ENCODE data around the gene CYP4Z1. TPM values are rescaled to one million over a fixed set of nuclear protein-coding genes. Genes with fewer than 3 reads are reported as not detected.
"Not testable (repeated sequence)": the region's sequence is repeated elsewhere in the genome, so short reads cannot be mapped to it uniquely, and the experiment has no call there.

Gene CYP4Z1
- total and polyA plus RNA-seq, 3 experiments from 2014 or later, result not detected

- H3K4me3 ChIP-seq (ENCODE audit: low read length), result no peak overlapping the region
- H3K9me3 ChIP-seq (ENCODE audit: low read length), result no peaks in the 10 kb centered on the region
- ChIA-PET CTCF (no interaction called here), POLR2A (no interaction called here)
- Mint-ChIP-seq H3K4me1 (no peaks in the 10 kb centered on the region), H3K36me3 (no peaks in the 10 kb centered on the region), H3K27ac (no peak overlapping the region), H3K27me3 (peaks cover 5 to 13% of the 10 kb centered on the region in 2 donors), H3K4me3 (no peak overlapping the region), H3K9me3 (no peaks in the 10 kb centered on the region)
- H3K4me1 ChIP-seq (ENCODE audit: insufficient read depth, low read length), result no peaks in the 10 kb centered on the region
- no peaks in the 10 kb centered on the region for H3K36me3 ChIP-seq (ENCODE audit: insufficient read depth, low read length)
- H3K27ac ChIP-seq (ENCODE audit: low read depth, low read length), result no peak overlapping the region
- DNase-seq, result no peak
- H3K27me3 ChIP-seq (ENCODE audit: insufficient read depth, low read length, poor library complexity, severe bottlenecking), result no peaks in the 10 kb centered on the region
Measured at GRCh38 chr1:47036764-47037163, 30.3 kb upstream of the CYP4Z1 start.

- ChIA-PET CTCF (no interaction called here), POLR2A (no interaction called here)
- H3K4me1 Mint-ChIP-seq, result peaks cover 0 to 9% (median 0%) of the 10 kb centered on the region in 3 donors
- Histone ChIP-seq H3K4me3 (ENCODE audit: low read length) (no peak overlapping the region), H3K36me3 (ENCODE audit: insufficient read depth, low read length) (no peaks in the 10 kb centered on the region), H3K9me3 (ENCODE audit: low read length) (no peaks in the 10 kb centered on the region), H3K4me1 (ENCODE audit: insufficient read depth, low read length) (no peaks in the 10 kb centered on the region), H3K27ac (ENCODE audit: low read depth, low read length) (no peak overlapping the region), H3K27me3 (ENCODE audit: insufficient read depth, low read length, poor library complexity, severe bottlenecking) (no peaks in the 10 kb centered on the region)
- H3K27me3 Mint-ChIP-seq, result peaks cover 12 to 45% of the 10 kb centered on the region in 2 donors
- H3K4me3 Mint-ChIP-seq, result no peak overlapping the region
- no peak overlapping the region for H3K27ac Mint-ChIP-seq
- DNase-seq, result no peak
- no peaks in the 10 kb centered on the region for H3K36me3 Mint-ChIP-seq
- H3K9me3 Mint-ChIP-seq, result peaks cover 4 to 23% (median 15%) of the 10 kb centered on the region in 5 donors
Measured at GRCh38 chr1:47059376-47059775, 7.7 kb upstream of the CYP4Z1 start.

DNA sequence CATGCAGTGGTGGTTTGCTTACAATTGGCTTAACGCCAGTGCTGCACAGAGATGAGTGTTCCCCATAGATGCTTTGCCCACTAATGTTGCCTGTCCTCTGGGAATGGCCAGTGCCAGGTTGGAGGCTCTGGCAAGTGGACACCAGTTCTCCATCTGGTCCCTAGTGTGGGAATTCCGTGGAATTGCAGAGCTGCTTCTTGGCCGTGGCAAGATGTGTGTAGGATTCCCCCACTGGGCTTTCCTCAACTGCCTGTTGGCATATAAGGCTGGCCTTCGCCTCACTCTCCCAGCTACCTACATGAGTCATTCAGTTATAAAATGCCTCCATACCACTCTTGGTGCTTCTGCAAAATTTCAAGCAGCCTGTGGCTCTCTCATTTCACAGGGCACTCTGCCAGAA is 2.0 kb downstream of the CYP4Z1 start:
- POLR2A ChIA-PET; CTCF ChIA-PET; H3K4me3 Mint-ChIP-seq; H3K4me3 ChIP-seq (ENCODE audit: low read length); DNase-seq; H3K4me1 Mint-ChIP-seq; H3K36me3 ChIP-seq (ENCODE audit: insufficient read depth, low read length); H3K36me3 Mint-ChIP-seq; H3K27ac Mint-ChIP-seq; H3K9me3 ChIP-seq (ENCODE audit: low read length); H3K4me1 ChIP-seq (ENCODE audit: insufficient read depth, low read length); H3K9me3 Mint-ChIP-seq; H3K27me3 ChIP-seq (ENCODE audit: insufficient read depth, low read length, poor library complexity, severe bottlenecking); H3K27ac ChIP-seq (ENCODE audit: low read depth, low read length): not testable (repeated sequence)
- peaks cover 9 to 10% of the 10 kb centered on the region in 2 donors for H3K27me3 Mint-ChIP-seq

GRCh38 chr1:47069509-47069908 is 2.5 kb downstream of the CYP4Z1 start:
- H3K4me1 Mint-ChIP-seq; H3K27me3 Mint-ChIP-seq; H3K4me3 Mint-ChIP-seq; DNase-seq; H3K27me3 ChIP-seq (ENCODE audit: insufficient read depth, low read length, poor library complexity, severe bottlenecking); H3K9me3 ChIP-seq (ENCODE audit: low read length); H3K9me3 Mint-ChIP-seq; H3K27ac ChIP-seq (ENCODE audit: low read depth, low read length); H3K4me1 ChIP-seq (ENCODE audit: insufficient read depth, low read length); H3K36me3 Mint-ChIP-seq; CTCF ChIA-PET; POLR2A ChIA-PET; H3K4me3 ChIP-seq (ENCODE audit: low read length); H3K36me3 ChIP-seq (ENCODE audit: insufficient read depth, low read length); H3K27ac Mint-ChIP-seq: not testable (repeated sequence)

- H3K36me3 Mint-ChIP-seq; H3K4me1 ChIP-seq (ENCODE audit: insufficient read depth, low read length); H3K4me1 Mint-ChIP-seq; H3K9me3 Mint-ChIP-seq; H3K27me3 ChIP-seq (ENCODE audit: insufficient read depth, low read length, poor library complexity, severe bottlenecking); POLR2A ChIA-PET; H3K27me3 Mint-ChIP-seq; H3K36me3 ChIP-seq (ENCODE audit: insufficient read depth, low read length); H3K9me3 ChIP-seq (ENCODE audit: low read length); H3K4me3 Mint-ChIP-seq; H3K4me3 ChIP-seq (ENCODE audit: low read length); H3K27ac ChIP-seq (ENCODE audit: low read depth, low read length); CTCF ChIA-PET; H3K27ac Mint-ChIP-seq: not testable (repeated sequence)
- DNase-seq, result peak in 1 of 5 donors; percentile 3
Measured at GRCh38 chr1:47089356-47089755, 22.3 kb downstream of the CYP4Z1 start.

DNA sequence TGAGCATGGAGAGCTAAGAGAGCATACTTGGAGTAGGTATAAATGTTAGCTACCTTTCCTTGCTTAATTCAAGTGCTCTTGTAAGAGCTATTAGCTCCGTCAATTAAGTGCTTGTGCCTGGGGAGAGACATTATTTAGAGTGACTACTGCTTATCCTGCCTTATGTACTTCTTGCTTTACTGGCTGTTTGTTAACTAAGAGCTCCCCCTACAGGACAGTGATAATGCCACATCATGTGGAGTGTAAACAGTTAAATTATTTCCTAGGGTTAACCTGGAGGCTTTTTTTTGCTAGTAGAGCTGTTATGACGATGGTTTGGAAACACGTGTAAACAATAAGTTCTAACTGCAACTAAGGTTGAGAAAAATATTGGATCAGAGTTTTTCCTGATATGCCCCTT is 24.4 kb downstream of the CYP4Z1 start:
- CTCF ChIA-PET; H3K4me3 Mint-ChIP-seq; H3K36me3 Mint-ChIP-seq; H3K9me3 Mint-ChIP-seq; DNase-seq; H3K4me1 Mint-ChIP-seq; H3K4me1 ChIP-seq (ENCODE audit: insufficient read depth, low read length); H3K36me3 ChIP-seq (ENCODE audit: insufficient read depth, low read length); H3K27ac ChIP-seq (ENCODE audit: low read depth, low read length); H3K27me3 ChIP-seq (ENCODE audit: insufficient read depth, low read length, poor library complexity, severe bottlenecking); H3K27ac Mint-ChIP-seq; POLR2A ChIA-PET; H3K4me3 ChIP-seq (ENCODE audit: low read length); H3K9me3 ChIP-seq (ENCODE audit: low read length); H3K27me3 Mint-ChIP-seq: not testable (repeated sequence)

DNA sequence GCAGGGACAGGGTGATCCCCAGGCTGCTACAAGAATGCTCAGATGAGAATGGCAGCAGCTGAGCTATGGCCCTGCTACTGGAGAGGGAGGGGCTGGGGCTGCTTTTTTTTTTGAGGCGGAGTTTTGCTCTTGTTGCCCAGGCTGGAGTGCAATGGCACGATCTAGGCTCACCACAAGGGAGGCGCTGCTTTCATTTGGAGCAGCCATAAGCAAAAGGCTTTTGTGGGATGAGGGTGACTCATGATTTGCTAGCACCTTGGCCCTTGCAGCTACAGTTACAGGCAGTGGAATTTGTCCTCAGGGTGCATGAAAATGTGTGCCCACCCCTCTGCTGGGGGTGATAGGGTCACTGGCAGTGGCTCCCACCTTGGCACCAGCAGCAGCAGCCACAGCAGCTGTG is 37.8 kb downstream of the CYP4Z1 start:
- H3K27ac ChIP-seq (ENCODE audit: low read depth, low read length), result no peak overlapping the region
- Mint-ChIP-seq H3K9me3 (peaks cover 14 to 20% (median 15%) of the 10 kb centered on the region in 5 donors), H3K4me1 (no peaks in the 10 kb centered on the region), H3K27ac (no peak overlapping the region), H3K4me3 (no peak overlapping the region), H3K27me3 (peaks cover 10 to 24% of the 10 kb centered on the region in 2 donors), H3K36me3 (no peaks in the 10 kb centered on the region)
- no peaks in the 10 kb centered on the region for H3K36me3 ChIP-seq (ENCODE audit: insufficient read depth, low read length)
- H3K27me3 ChIP-seq (ENCODE audit: insufficient read depth, low read length, poor library complexity, severe bottlenecking), result no peaks in the 10 kb centered on the region
- no peaks in the 10 kb centered on the region for H3K4me1 ChIP-seq (ENCODE audit: insufficient read depth, low read length)
- CTCF ChIA-PET, result no interaction called here
- no peak for DNase-seq
- POLR2A ChIA-PET, result no interaction called here
- no peaks in the 10 kb centered on the region for H3K9me3 ChIP-seq (ENCODE audit: low read length)
- no peak overlapping the region for H3K4me3 ChIP-seq (ENCODE audit: low read length)

GRCh38 chr1:47106792-47107191 is 39.8 kb downstream of the CYP4Z1 start:
- H3K4me3 Mint-ChIP-seq, result no peak overlapping the region
- ChIA-PET POLR2A (no interaction called here), CTCF (no interaction called here)
- no peaks in the 10 kb centered on the region for H3K36me3 ChIP-seq (ENCODE audit: insufficient read depth, low read length)
- H3K4me3 ChIP-seq (ENCODE audit: low read length), result no peak overlapping the region
- H3K27me3 ChIP-seq (ENCODE audit: insufficient read depth, low read length, poor library complexity, severe bottlenecking), result no peaks in the 10 kb centered on the region
- H3K27me3 Mint-ChIP-seq, result peaks cover 14 to 32% of the 10 kb centered on the region in 2 donors
- H3K36me3 Mint-ChIP-seq, result no peaks in the 10 kb centered on the region
- H3K4me1 Mint-ChIP-seq, result no peaks in the 10 kb centered on the region
- no peaks in the 10 kb centered on the region for H3K9me3 ChIP-seq (ENCODE audit: low read length)
- H3K27ac Mint-ChIP-seq, result no peak overlapping the region
- peaks cover 13 to 17% (median 15%) of the 10 kb centered on the region in 5 donors for H3K9me3 Mint-ChIP-seq
- DNase-seq, result no peak
- no peak overlapping the region for H3K27ac ChIP-seq (ENCODE audit: low read depth, low read length)
- no peaks in the 10 kb centered on the region for H3K4me1 ChIP-seq (ENCODE audit: insufficient read depth, low read length)

- H3K27me3 ChIP-seq (ENCODE audit: insufficient read depth, low read length, poor library complexity, severe bottlenecking); CTCF ChIA-PET; H3K4me3 Mint-ChIP-seq; H3K4me3 ChIP-seq (ENCODE audit: low read length); H3K27ac ChIP-seq (ENCODE audit: low read depth, low read length); H3K9me3 ChIP-seq (ENCODE audit: low read length); H3K27ac Mint-ChIP-seq; POLR2A ChIA-PET; H3K4me1 Mint-ChIP-seq; H3K36me3 ChIP-seq (ENCODE audit: insufficient read depth, low read length); H3K9me3 Mint-ChIP-seq; DNase-seq; H3K36me3 Mint-ChIP-seq; H3K4me1 ChIP-seq (ENCODE audit: insufficient read depth, low read length): not testable (repeated sequence)
- H3K27me3 Mint-ChIP-seq, result peaks cover 14 to 31% of the 10 kb centered on the region in 2 donors
Measured at GRCh38 chr1:47107851-47108574, 41.0 kb downstream of the CYP4Z1 start.

Measured in CD8-positive, alpha-beta memory T cell (primary cell).